BE2C (cell line): Measurements from ENCODE around the gene MED15.

Experiments used
- DNase-seq: peaks from one replicate; pipeline ENCODE4 v3.0.0-alpha.2; 2020
- H3K27me3 ChIP-seq: fragments of 250-450 bp; sonication (Bioruptor Pico); 2 replicates; pipeline ENCODE4 v1.5.1; 2020; ENCODE audit warnings: mild to moderate bottlenecking
- H3K36me3 ChIP-seq: fragments of 250-450 bp; sonication (Bioruptor Pico); 2 replicates; pipeline ENCODE4 v1.5.1; 2020; ENCODE audit warnings: mild to moderate bottlenecking
- H3K4me1 ChIP-seq: fragments of 250-450 bp; sonication (Bioruptor Pico); 2 replicates; pipeline ENCODE4 v1.5.1; 2020
- H3K4me3 ChIP-seq: 2 replicates; pipeline ENCODE4 v1.5.1; 2011; ENCODE audit warnings: low read depth, low read length
- H3K9me3 ChIP-seq: fragments of 250-450 bp; sonication (Bioruptor Pico); 2 replicates; pipeline ENCODE4 v1.5.1; 2020
- TF ChIP-seq, protein P1 (sequence below): IDR thresholded peaks from 2 replicates; pipeline ENCODE4 v1.5.1; 2012; ENCODE audit warnings: mild to moderate bottlenecking, low read depth, low read length

The MED15 gene

DNA sequence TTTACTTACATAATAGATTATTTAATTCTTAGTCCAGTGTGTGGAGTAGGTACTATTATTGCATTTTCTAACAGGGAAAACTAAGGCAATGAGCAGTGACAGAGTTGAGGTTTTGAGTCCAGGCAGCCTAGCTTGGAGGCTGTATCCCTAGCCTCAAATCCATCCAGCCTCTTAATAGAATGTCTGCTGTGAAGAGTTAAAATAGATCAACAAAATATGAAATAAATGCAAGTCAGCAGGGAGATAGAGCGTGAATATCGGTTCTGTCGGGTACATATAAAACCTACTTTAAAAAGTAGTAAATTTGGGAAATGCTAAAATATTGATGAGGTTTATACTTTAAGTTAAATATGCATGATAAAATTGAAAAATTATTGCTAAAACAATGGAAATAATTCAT lies 53.3 kb downstream of the MED15 start:
- H3K9me3 ChIP-seq: peaks cover 4% of the 10 kb centered on the region; the same call in 1 of the 2 replicates
- DNase-seq: no peak
- TF ChIP-seq, protein P1, sequence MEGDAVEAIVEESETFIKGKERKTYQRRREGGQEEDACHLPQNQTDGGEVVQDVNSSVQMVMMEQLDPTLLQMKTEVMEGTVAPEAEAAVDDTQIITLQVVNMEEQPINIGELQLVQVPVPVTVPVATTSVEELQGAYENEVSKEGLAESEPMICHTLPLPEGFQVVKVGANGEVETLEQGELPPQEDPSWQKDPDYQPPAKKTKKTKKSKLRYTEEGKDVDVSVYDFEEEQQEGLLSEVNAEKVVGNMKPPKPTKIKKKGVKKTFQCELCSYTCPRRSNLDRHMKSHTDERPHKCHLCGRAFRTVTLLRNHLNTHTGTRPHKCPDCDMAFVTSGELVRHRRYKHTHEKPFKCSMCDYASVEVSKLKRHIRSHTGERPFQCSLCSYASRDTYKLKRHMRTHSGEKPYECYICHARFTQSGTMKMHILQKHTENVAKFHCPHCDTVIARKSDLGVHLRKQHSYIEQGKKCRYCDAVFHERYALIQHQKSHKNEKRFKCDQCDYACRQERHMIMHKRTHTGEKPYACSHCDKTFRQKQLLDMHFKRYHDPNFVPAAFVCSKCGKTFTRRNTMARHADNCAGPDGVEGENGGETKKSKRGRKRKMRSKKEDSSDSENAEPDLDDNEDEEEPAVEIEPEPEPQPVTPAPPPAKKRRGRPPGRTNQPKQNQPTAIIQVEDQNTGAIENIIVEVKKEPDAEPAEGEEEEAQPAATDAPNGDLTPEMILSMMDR: no peak
- peaks cover 4% of the 10 kb centered on the region; the same call in 1 of the 2 replicates for H3K4me1 ChIP-seq
- H3K4me3 ChIP-seq: no peak overlapping the region
- H3K27me3 ChIP-seq: no peaks in the 10 kb centered on the region
- H3K36me3 ChIP-seq: peaks cover 74% of the 10 kb centered on the region

DNA sequence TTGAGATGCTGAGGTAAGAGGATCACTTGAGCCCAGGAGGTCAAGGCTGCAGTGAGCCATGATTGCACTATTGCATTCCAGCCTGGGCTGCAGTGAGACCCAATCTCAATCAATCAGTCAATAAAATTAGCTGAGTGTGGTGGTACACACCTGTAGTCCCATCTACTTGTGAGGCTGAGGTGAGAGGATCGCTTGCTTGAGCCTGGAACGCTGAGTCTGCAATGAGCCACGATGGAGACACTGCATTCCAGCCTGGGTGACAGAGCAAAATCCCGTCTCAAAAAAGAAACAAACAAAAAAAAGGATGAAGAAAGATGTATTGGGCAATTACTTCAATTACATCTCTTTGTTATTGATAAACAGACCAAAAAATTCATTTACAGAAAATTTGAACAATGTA lies 54.5 kb downstream of the MED15 start:
- TF ChIP-seq, protein P1: no peak
- peaks cover 72% of the 10 kb centered on the region for H3K36me3 ChIP-seq
- peaks cover under 1% of the 10 kb centered on the region; the same call in 1 of the 2 replicates for H3K4me1 ChIP-seq

DNA sequence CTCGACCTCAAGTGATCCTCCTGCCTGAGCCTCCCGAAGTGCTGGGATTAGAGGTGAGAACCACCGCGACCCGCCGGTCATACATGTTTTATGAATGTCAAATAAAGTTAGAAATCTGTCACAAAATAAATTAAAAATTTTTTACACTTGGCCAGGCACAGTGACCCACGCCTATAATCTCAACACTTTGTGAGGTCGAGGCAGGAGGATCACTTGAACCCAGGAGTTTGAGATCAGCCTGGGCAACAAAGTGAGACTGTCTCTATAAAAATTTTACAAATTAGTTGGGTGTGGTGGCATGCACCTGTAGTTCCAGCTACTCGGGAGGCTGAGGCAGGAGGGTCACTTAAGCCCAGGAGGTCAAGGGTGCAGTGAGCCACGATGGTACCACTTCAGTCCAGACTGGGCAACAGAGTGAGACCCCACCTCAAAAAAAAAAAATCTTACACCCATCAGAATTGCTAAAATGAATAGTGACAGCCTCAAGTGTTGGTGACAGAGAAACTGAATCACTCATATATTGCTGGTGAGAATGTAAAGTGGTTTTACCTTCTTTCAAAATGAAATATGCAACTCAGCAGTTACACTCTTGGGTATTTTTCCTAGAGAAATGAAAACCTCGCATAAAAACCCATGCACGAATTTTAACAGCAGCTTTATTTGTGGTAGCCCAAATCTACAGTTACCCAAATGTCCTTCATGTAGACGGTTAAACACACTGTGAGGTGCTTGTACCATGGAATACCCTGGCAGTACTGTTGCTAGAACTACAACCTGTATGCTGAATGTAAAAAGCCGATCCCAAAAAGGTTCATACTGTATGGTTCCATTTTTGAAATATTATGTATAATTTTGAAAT lies 55.4 kb downstream of the MED15 start:
- no peaks in the 10 kb centered on the region; the same call in 1 of the 2 replicates for H3K4me1 ChIP-seq
- H3K27me3 ChIP-seq: no peaks in the 10 kb centered on the region
- no peak for DNase-seq
- H3K36me3 ChIP-seq: peaks cover 72% of the 10 kb centered on the region
- peaks cover 4% of the 10 kb centered on the region; the same call in 1 of the 2 replicates for H3K9me3 ChIP-seq
- H3K4me3 ChIP-seq: no peak overlapping the region
- TF ChIP-seq, protein P1: no peak

More for the DNA sequence above, 54.5 kb downstream of the MED15 start:
- Histone ChIP-seq H3K27me3 (no peaks in the 10 kb centered on the region), H3K4me3 (no peak overlapping the region), H3K9me3 (peaks cover 4% of the 10 kb centered on the region; the same call in 1 of the 2 replicates)
- DNase-seq: no peak

DNA sequence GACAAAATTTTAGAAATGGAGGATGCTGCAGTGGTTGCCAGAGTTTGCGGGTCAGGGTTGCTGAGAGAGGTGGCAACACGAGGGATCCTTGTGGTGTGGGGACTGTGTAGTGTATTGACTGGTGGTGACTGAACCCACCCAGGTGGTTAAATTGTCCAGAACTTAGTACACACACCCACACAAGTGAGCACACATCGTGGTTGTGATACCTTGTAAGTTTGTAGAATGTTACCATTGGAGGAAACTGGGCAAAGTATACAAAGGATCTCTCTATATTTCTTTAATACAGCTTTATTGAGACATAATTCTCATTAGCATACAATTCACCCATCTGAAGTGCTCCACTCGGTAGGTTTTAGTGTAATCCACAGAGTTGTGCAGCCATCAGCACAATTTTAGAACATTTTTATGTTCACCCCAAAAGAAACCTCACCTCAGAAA lies 56.1 kb downstream of the MED15 start:
- no peak for DNase-seq
- Histone ChIP-seq H3K36me3 (peaks cover 72% of the 10 kb centered on the region), H3K27me3 (no peaks in the 10 kb centered on the region), H3K9me3 (peaks cover 4% of the 10 kb centered on the region; the same call in 1 of the 2 replicates), H3K4me1 (no peaks in the 10 kb centered on the region; the same call in 1 of the 2 replicates), H3K4me3 (no peak overlapping the region)
- TF ChIP-seq, protein P1: no peak

DNA sequence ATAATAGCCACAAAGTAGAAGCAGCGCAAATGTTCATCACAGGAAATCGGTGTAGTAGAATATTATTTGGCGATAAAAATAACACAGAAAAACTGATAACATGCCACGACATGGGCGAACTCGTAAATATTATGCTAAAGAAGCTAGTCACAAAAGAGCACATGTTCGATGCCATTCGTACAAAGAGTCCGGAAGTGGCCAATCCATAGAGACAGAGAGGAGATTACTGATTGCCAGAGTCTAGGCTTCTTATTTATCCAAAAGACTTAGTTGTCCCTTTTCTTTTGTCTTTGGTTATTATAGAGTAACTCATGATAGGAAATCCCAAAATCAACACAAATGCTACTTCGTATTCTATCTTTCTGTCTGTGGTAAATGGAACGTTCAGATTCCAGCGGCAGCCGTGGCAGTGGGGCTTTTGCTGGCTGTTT lies 56.5 kb downstream of the MED15 start:
- no peak overlapping the region for H3K4me3 ChIP-seq
- TF ChIP-seq, protein P1: no peak
- no peak for DNase-seq
- peaks cover 72% of the 10 kb centered on the region for H3K36me3 ChIP-seq
- no peaks in the 10 kb centered on the region; the same call in 1 of the 2 replicates for H3K4me1 ChIP-seq
- peaks cover 2% of the 10 kb centered on the region; the same call in 1 of the 2 replicates for H3K9me3 ChIP-seq
- H3K27me3 ChIP-seq: no peaks in the 10 kb centered on the region
